ENCODE data around the gene PIMREG.

DNA sequence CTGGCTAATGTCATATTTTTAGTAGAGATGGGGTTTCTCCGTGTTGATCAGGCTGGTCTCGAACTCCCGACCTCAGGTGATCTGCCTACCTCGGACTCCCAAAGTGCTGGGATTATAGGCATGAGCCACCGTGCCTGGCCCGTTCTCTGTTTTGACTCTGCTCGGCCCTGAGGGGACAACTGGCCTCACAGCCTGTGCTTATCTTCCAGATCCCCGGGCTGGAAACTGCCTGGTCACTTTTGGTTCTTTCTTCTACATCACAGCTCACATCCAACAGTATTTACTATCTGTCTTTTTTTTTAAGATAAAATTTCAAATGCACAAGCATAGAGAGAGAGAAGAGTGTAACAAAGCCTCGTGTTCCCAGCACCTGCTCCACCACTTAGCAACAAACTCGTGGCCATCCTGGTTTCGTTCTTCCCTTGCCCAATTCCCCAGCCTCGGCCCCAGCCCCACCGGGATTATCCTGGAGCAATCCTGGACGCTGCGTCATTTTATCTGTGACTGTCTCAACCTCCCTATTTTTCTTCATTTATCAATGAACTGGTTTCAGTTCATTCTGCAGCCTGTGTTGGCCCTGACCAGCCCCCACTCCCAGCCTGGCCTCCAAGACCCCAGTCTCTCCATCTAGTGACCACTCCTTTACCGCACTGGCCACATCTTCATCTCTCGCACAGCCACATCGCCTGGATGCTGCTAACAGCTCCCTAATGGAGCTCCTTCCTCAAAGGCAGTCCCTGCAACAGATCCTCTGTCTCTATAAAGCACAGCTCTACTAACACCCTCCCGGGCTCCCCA, 21.1 kb downstream of the PIMREG start:
- TF ChIP-seq EZH2 (IDR thresholded peaks at IDR 0.05; ENCODE audit: borderline replicate concordance, low read length) (no peak), CTCF (IDR thresholded peaks at IDR 0.05; ENCODE audit: low read length) (no peak)

All from OCI-LY1 (cell line).